GF-D8 (cell line): ENCODE results near the gene SMAD6.
"Not testable (repeated sequence)": the region's sequence is repeated elsewhere in the genome, so short reads cannot be mapped to it uniquely, and the experiment has no call there.

Source experiments
- DNase-seq: peaks from one replicate; lab custom pipeline; 2025; lab: John Stamatoyannopoulos, UW

The SMAD6 gene

GRCh38 chr15:66825139-66825538 lies 123.1 kb downstream of the SMAD6 start:
- DNase-seq, result no peak

DNA sequence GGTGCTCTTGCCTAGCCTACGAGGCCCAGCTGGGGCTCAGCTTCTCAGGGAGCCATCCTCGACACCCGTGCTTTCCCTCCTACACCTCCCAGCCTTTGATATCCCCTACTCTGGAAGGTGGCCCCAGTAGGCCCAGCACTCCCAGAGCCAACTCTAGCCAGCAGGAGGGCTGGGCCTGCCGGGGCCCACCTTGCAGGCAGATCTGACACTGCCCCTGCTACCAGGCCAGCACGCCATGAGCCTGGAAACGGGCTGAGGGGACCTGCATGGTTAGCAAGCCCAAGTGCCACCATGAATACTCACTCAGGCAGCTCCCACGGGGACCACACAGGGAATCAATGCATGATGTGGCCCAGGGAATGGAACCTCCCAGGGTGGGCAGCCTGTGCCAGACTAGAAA lies 123.7 kb downstream of the SMAD6 start:
- DNase-seq, result no peak

DNA sequence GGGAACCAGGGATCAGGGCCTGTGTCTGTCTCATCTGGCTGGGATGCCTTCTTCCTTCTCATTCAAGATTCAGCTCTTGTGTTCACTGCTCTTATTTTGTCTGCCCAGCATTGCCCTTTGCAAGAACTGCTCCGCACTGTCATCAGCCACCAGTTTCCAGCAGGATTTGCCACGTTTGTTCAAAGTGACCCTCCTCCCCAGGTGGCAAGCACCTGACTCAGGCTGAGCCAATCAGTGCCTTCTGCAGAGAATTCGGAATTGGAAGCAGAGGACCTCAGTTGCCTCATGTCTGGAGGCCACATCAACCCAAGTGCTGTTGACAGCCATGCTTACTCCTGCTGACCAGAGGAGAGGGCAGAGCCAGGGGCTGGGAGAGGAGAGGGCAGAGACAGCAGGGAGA lies 124.5 kb downstream of the SMAD6 start:
- DNase-seq, result no peak

DNA sequence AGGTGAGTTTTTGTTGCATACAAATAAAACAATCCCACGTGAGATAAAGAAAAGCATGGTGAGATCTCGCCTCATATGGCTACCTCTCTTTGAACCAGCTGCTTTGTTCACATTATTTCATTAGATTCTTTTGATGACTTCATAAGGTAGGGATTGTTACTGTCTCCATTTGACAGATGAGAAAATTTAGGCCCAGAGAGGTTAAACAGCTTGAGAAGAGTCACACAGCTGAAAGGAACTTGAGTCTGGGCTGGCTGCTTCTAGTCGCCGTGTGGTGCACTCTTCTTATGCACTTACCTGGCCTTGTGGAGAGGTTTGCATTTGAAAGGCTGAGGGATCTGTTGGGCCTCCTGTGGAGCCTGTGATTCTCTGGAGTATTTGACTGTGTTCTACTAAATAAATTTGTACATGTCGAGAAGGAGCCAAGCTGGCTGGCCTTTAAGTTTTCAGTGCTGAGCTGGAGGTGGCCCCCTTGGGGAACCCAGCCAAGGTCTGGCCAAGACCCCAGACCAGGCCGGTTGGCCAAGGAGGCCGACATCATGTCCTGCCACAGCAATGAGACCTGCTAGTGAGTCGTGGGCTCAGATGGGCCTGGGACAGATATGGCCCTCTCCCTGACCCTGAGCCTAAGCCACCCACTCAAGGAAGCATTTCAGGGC lies 125.1 kb downstream of the SMAD6 start:
- no peak for DNase-seq

DNA sequence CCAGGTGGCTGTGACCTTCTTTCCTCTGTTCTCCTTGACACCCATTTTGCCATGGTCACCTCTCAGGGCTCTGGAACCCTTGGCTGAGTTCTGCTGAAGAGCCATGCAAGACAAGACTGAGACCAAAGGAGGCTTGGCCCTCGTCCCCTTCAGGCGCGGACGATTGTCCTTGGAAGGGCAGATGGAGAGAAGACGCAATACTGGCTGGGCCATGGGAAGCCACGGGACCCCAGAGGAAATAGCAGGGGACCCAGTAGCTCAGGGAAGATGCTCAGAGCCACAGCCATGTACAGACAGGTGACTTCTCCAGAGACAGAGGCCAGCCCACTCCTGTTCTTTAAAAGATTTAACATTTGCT lies 125.6 kb downstream of the SMAD6 start:
- DNase-seq, result no peak

DNA sequence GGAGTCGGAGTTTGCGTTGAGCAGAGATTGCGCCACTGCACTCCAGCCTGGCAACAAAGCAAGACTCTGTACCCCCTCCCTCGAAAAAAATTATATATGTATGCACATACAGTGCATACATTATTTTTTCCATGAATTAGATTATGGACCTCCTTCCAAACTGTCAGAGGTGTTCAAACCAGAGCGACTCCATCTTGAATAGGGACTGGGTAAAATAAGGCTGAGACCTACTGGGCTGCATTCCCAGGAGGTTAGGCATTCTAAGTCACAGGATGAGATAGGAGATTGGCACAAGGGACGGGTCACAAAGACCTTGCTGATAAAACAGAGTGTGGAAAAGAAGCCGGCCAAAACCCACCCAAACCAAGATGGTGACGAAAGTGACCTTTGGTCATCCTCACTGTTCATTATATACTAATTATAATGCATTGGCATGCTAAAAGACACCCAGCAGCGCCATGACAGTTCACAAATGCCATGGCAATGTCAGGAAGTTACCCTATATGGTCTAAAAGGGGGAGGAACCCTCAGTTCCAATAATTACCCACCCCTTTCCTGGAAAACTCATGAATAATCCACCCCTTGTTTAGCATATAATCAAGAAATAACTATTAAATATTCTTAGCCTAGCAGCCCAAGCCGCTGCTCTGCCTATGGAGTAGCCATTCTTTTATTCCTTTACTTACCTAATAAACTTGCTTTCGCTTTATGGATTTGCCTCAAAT lies 126.9 kb downstream of the SMAD6 start:
- not testable (repeated sequence) for DNase-seq

GRCh38 chr15:66829551-66830121 lies 127.6 kb downstream of the SMAD6 start:
- DNase-seq, result no peak

GRCh38 chr15:66830358-66830757 lies 128.3 kb downstream of the SMAD6 start:
- no peak for DNase-seq

- DNase-seq, result no peak
These were observed 128.8 kb downstream of the SMAD6 start for GRCh38 chr15:66830823-66831222.

DNA sequence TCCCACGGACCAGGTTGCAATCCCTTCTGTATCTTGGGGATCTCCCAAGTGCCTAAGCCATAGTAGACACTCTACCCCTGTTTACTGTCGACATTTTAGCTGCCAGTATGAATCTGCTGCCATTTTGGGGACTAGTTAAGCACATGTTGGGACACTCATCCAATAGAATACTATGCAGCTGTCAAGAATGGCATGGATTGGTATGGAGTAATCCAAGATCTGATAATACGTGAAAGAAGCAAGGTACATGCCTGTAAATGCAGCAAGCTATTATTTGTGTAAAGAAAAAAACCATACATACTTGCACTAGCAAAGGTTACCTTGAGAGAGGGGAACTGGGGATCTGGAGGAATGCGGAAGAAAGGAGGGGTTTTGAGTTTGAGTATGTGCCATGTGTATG lies 129.3 kb downstream of the SMAD6 start:
- no peak for DNase-seq

GRCh38 chr15:66831801-66832390 lies 129.9 kb downstream of the SMAD6 start:
- DNase-seq, result no peak
